ENCODE results near the gene VPS16.

The VPS16 gene

GRCh38 chr20:2840138-2840966 is at the start of gene VPS16, which contains the start of gene PCED1A:
VPS16 (plus strand) TSS chr20:2840745; CDS start chr20:2840775, 30 bp downstream.
PCED1A (minus strand) TSS chr20:2840655; CDS start chr20:2839912, 743 bp downstream.
- ATAC-seq: peak; percentile 99

DNA sequence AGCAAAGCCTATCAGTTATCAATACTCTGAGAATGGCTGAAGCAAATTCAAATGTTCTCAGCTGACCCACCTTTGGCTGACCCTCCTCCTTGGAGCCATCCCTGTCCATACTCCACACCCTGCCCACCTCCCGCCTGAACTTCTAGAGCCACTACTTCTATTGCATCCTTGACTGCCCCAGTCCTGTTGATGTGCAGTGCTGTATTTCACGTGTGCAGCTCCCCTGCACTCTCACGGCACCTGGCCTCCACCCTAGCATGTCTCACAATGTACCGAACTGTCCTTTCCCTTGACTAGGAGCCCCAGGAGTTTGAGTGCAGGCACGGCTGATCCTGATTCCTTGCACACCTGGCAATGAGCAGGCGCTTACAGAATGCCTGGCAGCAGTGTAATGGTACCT is 47.1 kb upstream of the VPS16 start:
- no peak for ATAC-seq

DNA sequence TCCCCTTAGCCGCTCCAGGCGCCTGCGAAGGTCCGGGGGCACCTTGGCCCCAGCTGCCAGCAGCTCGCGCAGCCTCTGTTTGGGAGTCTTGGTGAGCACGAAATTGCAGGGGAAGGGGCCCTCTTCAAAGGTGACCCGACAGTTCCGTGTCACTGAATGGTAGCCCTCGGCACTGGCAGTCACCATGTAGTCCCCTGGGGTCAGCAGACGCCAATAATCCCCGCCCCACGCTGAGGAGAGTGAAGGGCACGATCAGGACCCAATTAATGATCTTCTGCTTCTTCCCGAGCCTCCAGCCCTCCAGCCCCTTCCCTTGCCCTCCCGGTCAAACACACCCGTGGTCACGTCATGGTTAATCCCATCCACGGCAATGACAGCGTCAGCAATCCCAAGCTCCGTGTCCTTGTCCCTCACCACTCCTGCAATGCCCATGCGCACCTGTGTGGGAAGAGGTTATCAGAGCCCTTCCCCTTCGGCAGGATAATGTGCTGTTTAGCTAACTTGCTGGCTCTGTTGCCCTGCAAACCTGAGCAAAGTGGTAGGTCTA is 46.3 kb upstream of the VPS16 start:
- no peak for ATAC-seq

DNA sequence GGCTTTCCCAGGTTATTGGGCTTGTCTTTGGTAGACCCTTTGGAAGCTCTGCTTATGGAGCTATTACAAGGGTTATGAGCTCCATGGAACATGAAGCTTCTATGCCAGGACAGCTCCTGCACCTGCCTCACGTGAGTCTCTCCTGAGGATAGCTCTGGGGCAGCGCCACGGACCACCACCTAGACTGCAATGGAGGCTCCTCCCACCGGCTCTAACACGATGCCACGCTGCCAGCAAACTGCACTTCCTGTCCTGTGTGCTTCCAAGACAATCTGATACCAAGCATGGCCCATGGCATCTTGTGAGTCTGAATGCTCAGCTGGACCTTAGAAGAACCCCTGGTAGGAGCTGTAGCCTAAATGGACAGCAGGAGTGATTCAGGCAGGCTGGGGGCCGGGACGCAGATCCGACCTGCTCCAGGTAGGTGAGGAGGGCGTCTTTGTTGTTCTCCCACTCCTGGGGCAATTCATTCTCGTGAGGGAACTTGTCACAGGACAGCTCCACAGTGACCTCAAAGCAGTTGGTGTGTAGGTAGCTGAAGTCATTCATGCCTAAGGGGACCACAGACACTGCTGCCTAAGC is 45.6 kb upstream of the VPS16 start:
- no peak for ATAC-seq

- no peak for ATAC-seq
Measured at GRCh38 chr20:2795451-2795850, 45.1 kb upstream of the VPS16 start.

DNA sequence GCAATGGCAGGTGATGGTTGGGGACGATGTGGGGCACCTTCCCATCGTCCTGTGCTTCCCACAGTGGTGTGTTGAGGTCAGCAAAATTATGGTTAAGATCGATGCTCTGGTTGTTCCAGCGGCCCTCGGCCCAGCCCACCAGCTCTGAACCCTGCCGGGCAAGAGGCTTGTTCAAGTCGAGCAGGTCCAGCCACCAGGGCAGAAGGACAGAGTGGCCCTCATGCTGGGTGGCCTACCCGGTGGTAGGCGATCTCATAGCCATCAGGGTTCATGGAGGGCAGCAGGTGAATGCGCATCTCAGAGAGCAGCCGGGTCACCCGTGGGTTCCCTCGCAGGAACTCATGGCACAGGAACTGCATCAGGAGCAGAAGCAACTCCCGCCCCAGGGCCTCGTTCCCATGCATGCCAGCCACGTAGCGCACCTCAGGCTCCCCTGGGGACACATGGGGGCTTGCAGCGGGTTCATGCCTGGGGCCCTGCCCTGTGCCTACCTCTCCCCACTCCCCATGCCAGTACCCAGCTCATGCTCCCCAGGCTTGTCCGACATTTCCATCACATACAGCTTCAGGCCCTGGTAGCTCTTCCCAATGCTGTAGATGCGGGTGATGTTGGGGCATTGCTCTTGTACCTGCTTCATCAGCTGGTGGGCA is 44.4 kb upstream of the VPS16 start:
- ATAC-seq: no peak

DNA sequence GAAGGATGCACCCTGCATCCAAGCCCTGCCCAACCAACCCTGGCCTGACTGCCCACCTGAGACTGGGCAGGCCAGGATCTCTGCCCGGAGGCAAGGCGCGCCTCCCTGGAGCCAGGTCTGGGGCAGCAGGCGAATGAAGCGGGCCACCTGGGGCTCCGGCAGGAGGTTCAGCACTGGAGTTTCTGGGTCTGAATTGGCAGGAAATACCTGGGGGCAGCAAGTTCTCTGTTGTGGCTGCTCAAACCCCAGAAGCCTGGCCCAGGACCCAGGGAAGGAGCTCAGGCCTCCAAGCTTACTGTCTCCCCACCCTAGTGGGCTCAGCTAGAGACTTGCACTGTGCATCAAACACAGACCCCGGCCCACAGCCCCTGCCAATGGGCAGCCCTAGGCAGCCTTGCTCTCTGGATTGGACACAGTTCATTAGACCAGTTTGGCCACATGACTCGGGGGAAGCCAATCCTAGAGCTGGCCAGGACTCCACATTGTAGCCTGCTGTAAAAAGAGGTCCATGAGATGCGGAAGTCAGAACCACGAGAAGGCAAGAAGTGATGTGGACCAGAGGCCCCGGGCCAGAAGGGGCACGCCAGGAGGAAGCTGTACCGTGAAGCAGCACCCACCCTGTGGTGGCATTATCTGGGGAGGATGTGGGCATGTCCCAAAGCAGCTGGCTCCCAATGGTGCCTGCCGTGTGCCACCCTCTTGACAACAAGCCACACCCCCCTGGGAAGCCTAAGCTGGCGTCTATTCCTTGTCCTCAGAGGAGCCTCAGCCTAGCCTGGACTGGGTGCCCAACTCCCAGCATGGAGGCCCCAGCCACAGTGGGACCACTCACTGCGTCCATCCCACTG is 43.2 kb upstream of the VPS16 start:
- ATAC-seq: no peak

- ATAC-seq: no peak
Measured at GRCh38 chr20:2798095-2798805, 42.3 kb upstream of the VPS16 start.

DNA sequence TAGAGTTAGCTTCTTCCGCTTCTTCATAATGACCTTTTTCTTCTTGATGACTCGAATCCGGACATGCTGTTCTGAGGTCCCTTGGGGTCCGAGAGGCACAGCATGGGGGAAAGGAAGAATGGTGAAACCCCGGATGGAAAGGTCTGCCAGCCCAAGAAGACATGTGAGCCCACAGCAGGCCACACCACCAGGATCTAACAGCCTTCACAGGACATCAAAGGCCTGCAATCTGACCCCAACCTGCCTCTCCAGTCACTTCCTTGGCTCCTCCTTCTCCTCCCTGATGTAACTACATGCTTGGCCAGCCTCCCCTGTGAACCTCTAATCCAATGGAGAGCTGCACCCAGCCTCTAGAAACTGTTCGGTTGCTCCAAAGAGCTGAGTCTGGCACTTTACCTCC is 41.7 kb upstream of the VPS16 start:
- no peak for ATAC-seq

DNA sequence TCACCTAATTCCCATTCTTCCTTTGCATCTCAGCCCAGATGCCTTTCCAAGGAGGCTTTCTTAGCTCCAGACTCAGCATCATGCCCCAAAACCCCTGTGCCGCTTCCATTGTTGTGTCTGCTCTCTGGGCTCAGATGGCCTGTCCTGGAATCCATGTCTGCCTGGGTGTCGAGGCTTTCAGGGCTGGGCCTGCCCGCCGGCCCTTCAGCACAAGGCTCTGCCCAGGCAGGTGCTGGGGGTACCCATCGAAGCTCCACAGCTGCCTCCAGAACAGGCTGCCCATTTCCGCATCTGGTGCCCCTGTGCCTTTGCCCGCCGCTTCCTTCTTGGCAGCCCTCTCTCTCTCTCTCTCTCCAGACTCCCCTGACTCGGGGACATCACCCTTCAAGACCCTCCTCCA is 41.3 kb upstream of the VPS16 start:
- no peak for ATAC-seq

GRCh38 chr20:2799688-2800520 is 40.6 kb upstream of the VPS16 start:
- ATAC-seq: peak in 1 of 2 donors; percentile 6

DNA sequence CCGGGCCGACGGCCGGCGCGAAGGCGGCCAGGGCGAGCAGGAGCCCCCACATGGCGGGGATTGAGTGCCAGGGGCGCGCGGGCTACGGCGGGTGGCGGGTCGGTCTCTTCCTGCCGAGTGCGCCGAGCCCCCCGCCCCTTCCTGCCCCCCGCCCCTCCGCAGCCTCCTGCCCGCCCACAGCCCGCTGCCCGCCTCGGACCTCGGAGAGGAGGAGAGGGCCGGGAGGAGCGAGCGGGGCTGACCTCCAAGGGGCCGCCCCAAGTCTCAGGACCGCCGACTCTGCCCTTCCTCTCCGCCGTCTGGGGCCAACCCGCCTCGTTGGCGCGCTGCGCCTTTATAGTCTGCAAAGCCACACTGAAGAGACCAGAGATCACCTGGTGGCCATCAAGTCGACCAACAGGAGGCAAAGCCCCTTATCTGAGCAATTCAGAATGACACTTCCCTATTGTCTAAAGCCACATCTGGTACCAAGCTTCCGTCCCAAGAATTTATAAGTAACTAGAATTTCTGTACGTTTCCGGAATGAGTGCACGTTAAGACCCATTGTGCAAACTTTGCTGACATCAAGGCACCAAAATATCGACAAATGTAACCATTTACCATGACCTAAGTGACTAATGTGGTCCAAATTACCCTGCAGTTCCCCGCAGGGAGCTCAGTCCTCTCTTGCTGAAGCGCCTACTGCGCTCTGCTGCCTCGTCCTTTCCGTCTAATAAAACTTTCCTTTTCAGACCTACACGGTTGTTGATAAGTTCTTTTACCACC is 39.8 kb upstream of the VPS16 start, which contains the start of gene CPXM1:
CPXM1 (minus strand) TSS at position 107 of the 765 bp plus-strand sequence; CDS start at position 52, 55 bp downstream.
- ATAC-seq: peak in 1 of 2 donors; percentile 22

GRCh38 chr20:2801286-2801728 is 39.2 kb upstream of the VPS16 start:
- ATAC-seq: no peak

DNA sequence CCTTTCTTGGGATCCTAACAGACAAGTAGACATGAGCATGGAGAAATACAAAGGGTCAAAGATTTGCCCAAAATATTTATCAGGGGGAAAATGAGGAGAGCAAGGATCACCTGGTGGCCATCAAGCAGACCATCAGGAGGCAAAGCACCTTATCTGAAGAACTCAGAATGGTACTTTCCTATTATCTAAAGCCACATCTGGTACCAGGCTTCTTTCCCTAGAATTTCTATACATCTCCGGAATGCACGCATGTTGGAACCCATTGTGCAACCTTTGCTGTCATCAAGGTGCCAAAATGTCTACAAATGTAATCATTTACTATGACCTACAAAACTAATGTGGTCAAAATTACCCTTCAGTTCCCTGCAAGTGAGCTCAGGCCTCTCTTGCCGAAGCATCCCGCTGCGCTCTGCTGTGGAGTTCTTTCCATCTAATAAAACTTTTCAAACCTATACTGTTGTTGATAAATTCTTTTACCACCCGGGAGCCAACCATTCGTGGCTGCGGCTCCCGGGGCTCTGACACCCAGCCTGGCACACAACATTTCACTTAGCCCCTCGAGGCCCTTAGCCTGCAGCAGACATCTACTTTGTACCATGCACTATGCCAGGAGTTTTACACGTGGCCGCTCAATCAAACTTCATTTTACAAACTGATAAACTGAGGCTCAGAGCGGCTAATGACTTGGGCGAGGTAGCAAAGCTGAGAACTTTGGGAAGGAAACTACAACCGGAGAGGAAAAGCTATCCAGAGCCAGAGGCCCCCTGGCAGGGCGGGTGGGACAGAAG is 36.3 kb upstream of the VPS16 start:
- ATAC-seq: no peak

- no peak for ATAC-seq
Measured at GRCh38 chr20:2804852-2805688, 35.5 kb upstream of the VPS16 start.

GRCh38 chr20:2805689-2806350 is 34.7 kb upstream of the VPS16 start:
- no peak for ATAC-seq

DNA sequence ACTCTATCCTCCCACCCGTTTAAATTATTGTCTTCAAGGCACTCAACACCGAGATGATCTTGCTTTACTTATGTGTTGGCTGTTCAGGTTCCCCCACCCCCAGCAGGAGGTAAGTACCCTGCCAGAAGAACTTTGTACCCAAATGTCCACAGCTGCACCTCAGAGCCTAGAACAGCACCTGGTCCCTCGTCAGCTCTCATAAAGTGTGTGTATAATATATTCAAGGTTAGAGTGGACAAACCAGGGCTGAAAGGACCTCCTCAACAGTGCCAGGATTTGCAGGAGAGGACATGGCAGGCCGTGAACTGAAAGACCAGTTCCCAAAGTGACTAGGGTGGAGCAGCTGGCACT is 34.2 kb upstream of the VPS16 start:
- ATAC-seq: no peak

DNA sequence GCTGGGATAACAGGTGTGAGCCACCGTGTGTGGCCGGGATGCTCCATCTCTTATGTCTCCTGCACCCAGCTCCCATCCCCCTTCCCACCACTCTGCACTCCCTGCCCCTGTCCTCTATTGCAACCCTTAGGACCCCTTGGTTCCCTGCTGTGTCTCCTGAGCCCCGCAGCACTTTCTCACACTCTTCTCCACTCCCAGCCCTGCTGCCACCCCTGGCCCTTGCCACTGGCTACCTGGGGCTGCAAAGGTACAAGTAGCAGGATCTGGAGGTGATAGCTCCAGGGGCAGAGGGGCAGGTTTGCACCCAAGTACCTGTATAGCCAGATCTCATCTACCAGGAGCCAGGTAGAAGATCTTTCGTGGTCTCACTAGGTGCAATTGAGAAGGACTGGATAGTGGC is 33.5 kb upstream of the VPS16 start:
- ATAC-seq: no peak

All from activated CD4-positive, CD25-positive, alpha-beta regulatory T cell treated with anti-CD3 and anti-CD28 coated beads, Interleukin-2, amount 50 U/mL, for 24 hours (primary cell).